Fibroblast of lung (primary cell): Measurements from ENCODE around the gene AAR2. TPM values are rescaled to one million over a fixed set of nuclear protein-coding genes. Genes with fewer than 3 reads are reported as not detected.

Source experiments
- DNase-seq, 2 donors: peaks; one replicate each; pipeline versions ENCODE4 v3.0.0 to v3.0.0-alpha.2; 2010; ENCODE audit warnings: low read depth in 2 of 2
- H2AFZ ChIP-seq: 2 replicates; pipeline ENCODE4 v1.5.1; 2012; ENCODE audit warnings: low read length, control low read depth, inconsistent platforms
- H3K27ac ChIP-seq: 2 replicates; pipeline ENCODE4 v1.5.1; 2011; ENCODE audit warnings: low read length, control low read depth; ENCODE audit not compliant: insufficient read depth
- H3K27me3 ChIP-seq: 2 replicates; pipeline ENCODE4 v1.5.1; 2011; ENCODE audit warnings: mild to moderate bottlenecking, low read length; ENCODE audit not compliant: control insufficient read depth, insufficient read depth
- H3K36me3 ChIP-seq: 2 replicates; pipeline ENCODE4 v1.5.1; 2011; ENCODE audit warnings: low read length; ENCODE audit not compliant: control insufficient read depth, insufficient read depth
- H3K4me1 ChIP-seq: 2 replicates; pipeline ENCODE4 v1.5.1; 2011; ENCODE audit warnings: low read length; ENCODE audit not compliant: control insufficient read depth, insufficient read depth; ENCODE audit errors: extremely low read depth
- H3K4me2 ChIP-seq: 2 replicates; pipeline ENCODE4 v1.5.1; 2011; ENCODE audit warnings: low read length, control low read depth; ENCODE audit not compliant: insufficient read depth; ENCODE audit errors: extremely low read depth
- H3K4me3 ChIP-seq, 4 experiments: fragments of 200-600 bp in 1 of 4; sonication (generic) in 1 of 4; replicated peaks in 1 of 4; 2 replicates each; pipeline ENCODE4 v1.5.1; 2011 to 2016; ENCODE audit warnings: low read length in 4 of 4, low read depth in 3 of 4, mild to moderate bottlenecking in 3 of 4, control low read depth in 2 of 4, inconsistent platforms in 1 of 4, mixed read lengths in 1 of 4; ENCODE audit not compliant: insufficient read depth in 1 of 4; ENCODE audit errors: control extremely low read depth in 1 of 4
- H3K79me2 ChIP-seq: 2 replicates; pipeline ENCODE4 v1.5.1; 2012; ENCODE audit warnings: mild to moderate bottlenecking, low read length, inconsistent platforms; ENCODE audit not compliant: control insufficient read depth, insufficient read depth
- H3K9ac ChIP-seq: 2 replicates; pipeline ENCODE4 v1.5.1; 2011; ENCODE audit warnings: mild to moderate bottlenecking, low read length, control low read depth; ENCODE audit not compliant: insufficient read depth
- H3K9me3 ChIP-seq: 2 replicates; pipeline ENCODE4 v1.5.1; 2012; ENCODE audit warnings: low read depth, low read length; ENCODE audit not compliant: control insufficient read depth, insufficient read depth
- H4K20me1 ChIP-seq: 2 replicates; pipeline ENCODE4 v1.5.1; 2011; ENCODE audit warnings: low read length; ENCODE audit not compliant: control insufficient read depth, insufficient read depth; ENCODE audit errors: extremely low read depth
- EZH2 ChIP-seq: IDR thresholded peaks from 2 replicates; pipeline ENCODE4 v1.5.1; 2012; ENCODE audit warnings: low read length, control low read depth, mild to moderate bottlenecking; ENCODE audit errors: missing control alignments
- polyA plus RNA-seq, 2 donors: library from polyadenylated mRNA; depleted of rRNA in 1 of 2; stranded (reverse) in 1 of 2; unstranded in 1 of 2; fragments of >200 nt; gene quantifications; 2 replicates each; pipeline ENCODE4 v1.2.1, GENCODE V29; 2011 to 2012; ENCODE audit warnings: missing spikeins in 1 of 2
- total RNA-seq: library from RNA; depleted of rRNA; stranded (reverse); fragments of >200 nt; gene quantifications from 2 replicates; pipeline ENCODE4 v1.2.1, GENCODE V29; 2014
- TF ChIP-seq, protein P1 (sequence below), 2 donors: IDR thresholded peaks in 1 of 2; conservative IDR thresholded peaks in 1 of 2; 1 replicate in 1 of 2; 2 replicates in 1 of 2; pipeline ENCODE4 v1.5.1; 2011 to 2012; ENCODE audit warnings: low read length in 2 of 2, control low read depth in 1 of 2, inconsistent platforms in 1 of 2, low read depth in 1 of 2, mild to moderate bottlenecking in 1 of 2

The AAR2 gene
- total and polyA plus RNA-seq, 2 donors (not counting 1 experiment from before 2014, with no cell fraction given): 24.6 to 25.3 TPM

DNA sequence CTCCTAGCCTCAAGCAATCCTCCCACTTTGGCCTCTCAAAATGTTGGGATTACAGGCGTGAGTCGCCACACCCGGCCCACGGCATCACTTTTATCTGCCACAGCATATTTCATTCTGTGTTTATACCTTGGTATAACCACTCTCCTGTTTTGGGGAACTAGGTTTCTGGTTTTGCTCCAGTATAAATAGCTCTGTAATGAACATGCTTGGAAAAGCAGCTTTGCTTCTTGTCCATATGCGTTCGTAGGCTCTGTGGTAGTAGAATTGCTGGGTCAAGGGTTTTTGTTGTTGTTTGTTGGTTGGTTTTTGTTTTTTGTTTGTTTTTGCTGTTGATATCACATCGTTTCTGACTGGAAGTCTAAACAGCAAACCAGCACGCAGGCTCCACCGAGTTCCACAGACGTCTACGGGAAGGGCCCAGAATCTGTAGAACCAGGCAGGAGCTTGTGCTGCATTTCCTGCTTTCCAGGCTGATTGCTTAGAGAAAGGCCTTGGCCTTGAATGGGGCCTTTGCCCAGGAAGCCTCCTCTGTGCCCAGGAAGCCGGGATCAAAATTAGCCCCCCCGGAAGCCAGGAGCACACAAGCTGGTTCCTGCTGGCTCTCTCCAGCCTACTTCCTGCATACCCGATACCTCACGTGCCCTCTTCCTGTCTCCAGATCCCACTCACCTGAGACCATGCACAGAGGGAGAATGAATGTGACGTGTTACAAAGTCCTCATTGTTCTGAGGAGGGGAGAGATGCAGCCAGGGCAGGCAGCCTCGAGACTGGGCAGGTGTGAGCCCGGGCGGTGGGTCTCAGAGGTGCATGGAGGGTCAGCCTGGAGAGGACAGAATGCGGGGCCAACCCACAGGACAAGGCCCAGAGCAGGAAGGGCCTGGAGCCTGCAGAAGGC, 34.7 kb downstream of the AAR2 start:
- H3K36me3 ChIP-seq: no peaks in the 10 kb centered on the region
- no peak overlapping the region for H3K9ac ChIP-seq
- no peak overlapping the region for H3K4me2 ChIP-seq
- H3K27me3 ChIP-seq: no peaks in the 10 kb centered on the region
- TF ChIP-seq EZH2: no peak
- TF ChIP-seq, protein P1, sequence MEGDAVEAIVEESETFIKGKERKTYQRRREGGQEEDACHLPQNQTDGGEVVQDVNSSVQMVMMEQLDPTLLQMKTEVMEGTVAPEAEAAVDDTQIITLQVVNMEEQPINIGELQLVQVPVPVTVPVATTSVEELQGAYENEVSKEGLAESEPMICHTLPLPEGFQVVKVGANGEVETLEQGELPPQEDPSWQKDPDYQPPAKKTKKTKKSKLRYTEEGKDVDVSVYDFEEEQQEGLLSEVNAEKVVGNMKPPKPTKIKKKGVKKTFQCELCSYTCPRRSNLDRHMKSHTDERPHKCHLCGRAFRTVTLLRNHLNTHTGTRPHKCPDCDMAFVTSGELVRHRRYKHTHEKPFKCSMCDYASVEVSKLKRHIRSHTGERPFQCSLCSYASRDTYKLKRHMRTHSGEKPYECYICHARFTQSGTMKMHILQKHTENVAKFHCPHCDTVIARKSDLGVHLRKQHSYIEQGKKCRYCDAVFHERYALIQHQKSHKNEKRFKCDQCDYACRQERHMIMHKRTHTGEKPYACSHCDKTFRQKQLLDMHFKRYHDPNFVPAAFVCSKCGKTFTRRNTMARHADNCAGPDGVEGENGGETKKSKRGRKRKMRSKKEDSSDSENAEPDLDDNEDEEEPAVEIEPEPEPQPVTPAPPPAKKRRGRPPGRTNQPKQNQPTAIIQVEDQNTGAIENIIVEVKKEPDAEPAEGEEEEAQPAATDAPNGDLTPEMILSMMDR (conservative IDR thresholded peaks at IDR 0.05 in 1 of 2, IDR thresholded peaks at IDR 0.05 in 1 of 2; ENCODE audit: low read depth in 1 of 2, low read length in 2 of 2): no peak
- H3K27ac ChIP-seq: no peak overlapping the region
- H3K9me3 ChIP-seq: no peaks in the 10 kb centered on the region
- no peaks in the 10 kb centered on the region for H4K20me1 ChIP-seq
- no peak overlapping the region for H2AFZ ChIP-seq
- H3K4me3 ChIP-seq: no peak overlapping the region
- DNase-seq: no peak
- no peaks in the 10 kb centered on the region for H3K4me1 ChIP-seq
- no peaks in the 10 kb centered on the region for H3K79me2 ChIP-seq

DNA sequence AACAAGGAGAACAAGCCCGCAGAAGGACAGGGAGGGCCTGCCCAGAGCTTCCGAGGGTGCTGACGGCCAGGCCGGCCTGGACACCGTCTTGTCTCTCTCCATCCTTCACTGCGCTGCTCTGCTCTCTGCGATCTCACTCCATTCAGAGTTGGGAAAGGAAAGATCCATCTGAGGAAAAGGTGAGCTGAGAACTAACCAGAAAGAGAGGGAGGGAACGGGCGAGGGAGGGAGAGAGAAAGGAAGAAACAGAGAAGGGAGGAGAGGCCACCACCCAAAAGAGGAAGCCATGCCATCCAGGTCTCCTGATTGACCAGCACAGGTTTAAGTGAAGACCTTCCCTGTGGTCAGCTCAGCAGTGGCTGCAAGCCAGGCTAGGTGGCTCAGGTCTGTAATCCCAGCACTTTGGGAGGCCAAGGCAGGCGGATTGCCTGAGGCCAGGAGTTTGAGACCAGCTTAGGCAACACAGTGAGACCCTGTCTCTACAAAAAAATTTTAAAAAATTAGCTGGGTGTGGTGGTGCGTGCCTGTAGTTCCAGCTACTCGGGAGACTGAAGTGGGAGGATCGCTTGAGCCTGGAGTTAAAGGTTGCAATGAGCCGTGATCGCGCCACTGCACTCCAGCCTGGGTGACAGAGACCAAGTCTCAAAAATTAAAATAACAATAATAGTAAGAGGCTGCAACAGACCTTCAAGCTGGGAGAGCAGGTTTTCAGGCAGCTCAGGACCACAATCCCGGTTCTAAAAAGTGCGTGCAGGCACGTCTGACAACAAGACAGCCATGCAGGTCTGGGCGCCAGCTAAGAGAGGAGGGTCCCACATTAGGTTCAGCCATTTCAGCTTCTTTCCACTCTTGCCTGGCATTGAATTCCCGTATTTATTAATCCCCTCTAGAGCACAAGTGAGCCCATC, 35.6 kb downstream of the AAR2 start:
- TF ChIP-seq, protein P1 (conservative IDR thresholded peaks at IDR 0.05 in 1 of 2, IDR thresholded peaks at IDR 0.05 in 1 of 2; ENCODE audit: low read depth in 1 of 2, low read length in 2 of 2): no peak
- TF ChIP-seq EZH2: no peak
- no peak overlapping the region for H2AFZ ChIP-seq
- no peak for DNase-seq

DNA sequence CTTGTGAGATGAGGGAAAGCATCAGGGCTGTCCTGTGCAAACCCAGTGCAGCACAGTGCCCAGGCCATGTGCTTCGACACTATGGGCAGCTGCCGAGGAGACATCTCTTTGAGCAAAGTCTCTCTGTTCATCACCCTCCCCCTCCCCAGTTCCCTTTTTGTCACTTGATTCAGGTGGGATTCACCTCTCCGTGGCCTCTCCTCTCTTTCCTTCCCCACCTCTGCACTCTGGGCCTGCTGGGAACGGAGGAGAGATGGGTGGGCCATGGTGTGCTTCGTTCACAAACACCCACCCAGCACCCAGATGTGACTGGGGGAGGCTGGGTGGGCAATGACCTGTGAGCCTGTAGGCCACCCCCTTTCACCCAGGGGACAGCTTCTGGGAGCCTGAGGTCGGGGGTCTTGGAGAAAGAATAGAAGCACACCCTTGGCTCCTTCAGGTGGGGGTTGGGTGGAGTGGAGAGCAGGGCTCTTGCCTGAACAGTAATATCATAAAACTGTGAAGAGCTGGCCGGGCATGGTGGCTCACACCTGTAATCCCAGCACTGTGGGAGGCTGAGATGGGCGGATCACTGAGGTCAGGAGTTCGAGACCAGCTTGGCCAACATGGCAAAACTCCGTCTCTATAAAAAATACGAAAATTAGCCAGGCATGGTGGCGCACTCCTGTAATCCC, 36.4 kb downstream of the AAR2 start:
- peaks cover 1% of the 10 kb centered on the region for H3K27me3 ChIP-seq
- H3K9ac ChIP-seq: no peak overlapping the region
- no peak overlapping the region for H2AFZ ChIP-seq
- DNase-seq: no peak
- H3K9me3 ChIP-seq: no peaks in the 10 kb centered on the region
- H3K36me3 ChIP-seq: no peaks in the 10 kb centered on the region
- no peak overlapping the region for H3K27ac ChIP-seq
- H3K4me2 ChIP-seq: no peak overlapping the region
- H4K20me1 ChIP-seq: no peaks in the 10 kb centered on the region
- no peak overlapping the region for H3K4me3 ChIP-seq
- no peak for TF ChIP-seq EZH2
- TF ChIP-seq, protein P1 (conservative IDR thresholded peaks at IDR 0.05 in 1 of 2, IDR thresholded peaks at IDR 0.05 in 1 of 2; ENCODE audit: low read depth in 1 of 2, low read length in 2 of 2): no peak
- no peaks in the 10 kb centered on the region for H3K79me2 ChIP-seq
- no peaks in the 10 kb centered on the region for H3K4me1 ChIP-seq

More for the DNA sequence above, 35.6 kb downstream of the AAR2 start:
- Histone ChIP-seq H3K4me3 (no peak overlapping the region), H3K4me2 (no peak overlapping the region), H3K79me2 (no peaks in the 10 kb centered on the region), H3K27me3 (no peaks in the 10 kb centered on the region), H3K4me1 (no peaks in the 10 kb centered on the region), H3K36me3 (no peaks in the 10 kb centered on the region), H3K9me3 (no peaks in the 10 kb centered on the region), H3K9ac (no peak overlapping the region), H4K20me1 (no peaks in the 10 kb centered on the region), H3K27ac (no peak overlapping the region)
